ENCODE results near the gene GOLGA3.

GOLGA3 gene

DNA sequence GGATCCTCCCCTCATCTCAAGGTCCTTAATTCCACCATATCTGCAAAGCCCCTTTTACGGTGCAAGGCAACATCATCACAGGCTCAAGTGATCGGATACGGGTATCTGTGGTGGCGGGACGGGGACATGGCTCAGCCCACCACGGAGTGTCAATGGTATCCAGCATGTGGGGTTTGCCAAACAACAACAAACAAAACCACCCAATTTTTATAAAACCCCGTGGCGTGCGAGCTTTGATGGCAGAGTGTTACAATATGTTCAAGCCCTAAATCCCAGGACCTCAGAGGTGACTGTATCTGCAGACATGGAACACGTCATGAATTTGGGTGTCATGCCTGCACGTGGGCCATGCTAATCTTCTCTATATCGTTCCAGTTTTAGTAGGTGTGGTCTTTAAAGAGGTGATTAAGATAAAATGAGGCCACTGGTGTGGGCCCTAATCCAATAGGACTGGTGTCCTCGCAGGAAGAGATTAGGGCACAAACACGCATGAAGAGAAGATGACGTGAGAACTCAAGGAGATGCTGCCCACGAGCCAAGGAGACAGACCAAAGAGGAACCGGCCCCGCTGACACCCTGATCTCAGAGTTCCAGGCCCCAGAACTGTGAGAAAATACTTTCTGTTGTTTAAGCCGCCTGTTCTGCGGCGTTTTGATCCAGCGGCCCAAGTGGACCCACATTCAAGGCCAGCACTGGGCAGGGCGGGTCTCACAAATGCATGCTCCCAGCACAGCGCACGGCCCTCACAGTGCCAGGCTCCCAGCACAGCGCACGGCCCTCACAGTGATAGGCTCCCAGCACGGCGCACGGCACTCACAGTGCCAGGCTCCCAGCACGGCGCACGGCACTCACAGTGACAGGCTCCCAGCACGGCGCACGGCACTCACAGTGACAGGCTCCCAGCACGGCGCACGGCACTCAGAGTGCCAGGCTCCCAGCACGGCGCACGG is 6.7 kb upstream of the GOLGA3 start:
- TF ChIP-seq, protein P1, sequence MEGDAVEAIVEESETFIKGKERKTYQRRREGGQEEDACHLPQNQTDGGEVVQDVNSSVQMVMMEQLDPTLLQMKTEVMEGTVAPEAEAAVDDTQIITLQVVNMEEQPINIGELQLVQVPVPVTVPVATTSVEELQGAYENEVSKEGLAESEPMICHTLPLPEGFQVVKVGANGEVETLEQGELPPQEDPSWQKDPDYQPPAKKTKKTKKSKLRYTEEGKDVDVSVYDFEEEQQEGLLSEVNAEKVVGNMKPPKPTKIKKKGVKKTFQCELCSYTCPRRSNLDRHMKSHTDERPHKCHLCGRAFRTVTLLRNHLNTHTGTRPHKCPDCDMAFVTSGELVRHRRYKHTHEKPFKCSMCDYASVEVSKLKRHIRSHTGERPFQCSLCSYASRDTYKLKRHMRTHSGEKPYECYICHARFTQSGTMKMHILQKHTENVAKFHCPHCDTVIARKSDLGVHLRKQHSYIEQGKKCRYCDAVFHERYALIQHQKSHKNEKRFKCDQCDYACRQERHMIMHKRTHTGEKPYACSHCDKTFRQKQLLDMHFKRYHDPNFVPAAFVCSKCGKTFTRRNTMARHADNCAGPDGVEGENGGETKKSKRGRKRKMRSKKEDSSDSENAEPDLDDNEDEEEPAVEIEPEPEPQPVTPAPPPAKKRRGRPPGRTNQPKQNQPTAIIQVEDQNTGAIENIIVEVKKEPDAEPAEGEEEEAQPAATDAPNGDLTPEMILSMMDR (conservative IDR thresholded peaks at IDR 0.05; ENCODE audit: low read depth, low read length) = no peak
- DNase-seq (ENCODE audit: low read depth) = no peak
- no peak overlapping the region for H3K4me3 ChIP-seq (ENCODE audit: low read length)

DNA sequence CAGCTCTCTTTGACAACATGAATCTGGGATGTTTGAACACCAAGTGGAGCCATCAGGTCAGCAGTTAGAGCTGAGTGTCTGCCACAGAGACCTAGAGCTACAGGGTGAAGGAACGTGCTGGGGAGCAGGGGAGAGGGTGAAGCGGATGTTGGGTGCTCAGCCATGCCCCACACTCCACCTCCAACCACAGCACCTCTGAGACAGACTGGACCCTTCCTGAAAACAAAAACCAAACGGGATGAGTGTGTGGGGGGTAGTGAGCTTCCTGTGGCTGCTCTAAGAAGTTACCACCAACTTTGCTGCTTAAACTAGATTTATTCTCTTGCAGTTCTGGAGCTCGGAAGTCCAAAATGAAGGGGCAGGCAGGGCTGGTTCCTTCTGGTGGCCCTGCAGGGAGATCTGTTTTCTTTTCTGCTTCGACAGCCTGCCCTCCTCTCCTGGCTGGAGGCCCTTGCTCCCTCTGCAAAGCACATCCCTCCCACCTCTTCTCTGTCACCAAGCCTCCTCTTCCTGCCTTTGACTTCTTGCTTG is 5.6 kb upstream of the GOLGA3 start:
- DNase-seq (ENCODE audit: low read depth) = no peak
- TF ChIP-seq, protein P1 (conservative IDR thresholded peaks at IDR 0.05; ENCODE audit: low read depth, low read length) = no peak
- no peak overlapping the region for H3K4me3 ChIP-seq (ENCODE audit: low read length)

DNA sequence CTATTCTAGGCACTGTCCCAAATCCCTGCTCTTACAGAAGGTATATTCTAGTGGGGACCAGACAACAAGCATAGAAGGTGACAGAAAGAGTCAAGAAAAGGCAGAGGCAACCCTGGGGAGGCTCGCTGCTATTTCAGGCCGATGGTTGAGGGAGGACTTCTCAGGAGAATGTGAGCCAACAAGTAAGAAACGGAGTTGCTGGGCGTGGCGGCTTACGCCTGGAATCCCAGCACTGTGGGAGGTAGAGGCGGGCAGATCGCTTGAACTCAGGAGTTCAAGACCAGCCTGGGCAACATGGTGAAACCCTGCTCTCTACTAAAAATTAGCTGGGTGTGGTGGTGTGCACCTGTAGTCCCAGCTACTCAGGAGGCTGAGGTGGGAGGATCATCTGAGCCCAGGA is 4.7 kb upstream of the GOLGA3 start:
- H3K4me3 ChIP-seq (ENCODE audit: low read length) = no peak overlapping the region
- TF ChIP-seq, protein P1 (conservative IDR thresholded peaks at IDR 0.05; ENCODE audit: low read depth, low read length) = no peak
- no peak for DNase-seq (ENCODE audit: low read depth)

DNA sequence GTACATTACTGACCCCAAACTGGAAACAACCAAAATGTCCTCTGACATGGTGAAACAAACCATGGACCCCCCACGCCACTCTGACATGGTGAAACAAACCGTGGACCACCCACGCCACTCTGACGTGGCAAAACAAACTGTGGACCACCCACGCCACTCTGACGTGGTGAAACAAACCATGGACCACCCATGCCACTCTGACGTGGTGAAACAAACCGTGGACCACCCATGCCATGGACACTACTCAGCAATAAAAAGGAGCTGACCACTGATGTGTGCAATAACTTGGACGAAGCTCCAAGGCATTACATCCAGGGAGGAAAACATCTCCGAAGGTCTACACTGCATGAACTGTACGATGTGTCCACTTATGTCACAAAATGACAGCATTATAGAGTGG is 3.1 kb upstream of the GOLGA3 start:
- no peak for DNase-seq (ENCODE audit: low read depth)
- TF ChIP-seq, protein P1 (conservative IDR thresholded peaks at IDR 0.05; ENCODE audit: low read depth, low read length) = no peak
- H3K4me3 ChIP-seq (ENCODE audit: low read length) = no peak overlapping the region

DNA sequence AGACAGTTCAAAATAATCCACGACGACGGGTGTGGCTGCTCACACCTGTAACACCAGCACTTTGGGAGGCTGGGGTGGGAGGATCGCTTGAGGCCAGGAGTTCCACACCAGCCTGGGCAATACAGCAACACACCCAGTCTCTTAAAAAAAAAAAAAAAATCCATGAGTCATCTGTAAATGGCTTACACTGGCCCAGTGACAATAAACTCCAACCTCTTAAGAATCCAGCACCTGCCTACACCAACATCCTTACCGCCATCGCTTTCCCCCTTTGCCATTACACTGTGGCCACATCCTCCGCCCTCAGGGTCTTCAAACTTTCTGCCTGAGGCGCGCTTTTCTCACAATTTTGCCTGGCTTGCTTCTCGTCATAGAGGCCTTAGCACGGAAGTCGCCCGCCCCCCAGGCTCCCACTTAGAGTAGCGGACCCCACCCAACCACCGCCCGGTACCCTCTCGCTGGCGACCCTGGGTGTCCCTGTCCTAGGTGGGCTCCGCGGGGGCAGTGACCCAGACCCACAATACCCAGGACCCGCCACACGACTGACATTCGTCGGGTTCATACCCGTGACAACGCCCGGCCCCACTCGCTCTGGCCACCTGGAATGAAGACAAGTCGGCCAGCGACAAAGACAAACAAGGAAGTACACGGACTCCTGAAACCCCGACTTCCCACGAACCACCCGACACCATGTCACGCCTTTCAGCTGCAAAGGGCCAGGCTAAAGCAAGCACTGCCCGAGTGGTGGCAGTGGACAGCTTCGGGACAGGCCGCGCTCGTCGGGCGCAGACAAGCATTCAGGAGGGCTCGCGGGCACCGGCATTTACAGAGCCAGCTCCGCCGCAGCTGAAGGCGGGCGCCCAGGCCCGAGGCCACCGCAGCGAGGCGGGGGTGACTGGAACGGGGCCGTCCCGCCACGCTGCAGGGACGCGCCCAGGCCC is 636 bp downstream of the GOLGA3 start:
- DNase-seq (ENCODE audit: low read depth) = peak; percentile 29
- TF ChIP-seq, protein P1 (conservative IDR thresholded peaks at IDR 0.05; ENCODE audit: low read depth, low read length) = no peak
- H3K4me3 ChIP-seq (ENCODE audit: low read length) = peak overlapping the region; percentile 95

DNA sequence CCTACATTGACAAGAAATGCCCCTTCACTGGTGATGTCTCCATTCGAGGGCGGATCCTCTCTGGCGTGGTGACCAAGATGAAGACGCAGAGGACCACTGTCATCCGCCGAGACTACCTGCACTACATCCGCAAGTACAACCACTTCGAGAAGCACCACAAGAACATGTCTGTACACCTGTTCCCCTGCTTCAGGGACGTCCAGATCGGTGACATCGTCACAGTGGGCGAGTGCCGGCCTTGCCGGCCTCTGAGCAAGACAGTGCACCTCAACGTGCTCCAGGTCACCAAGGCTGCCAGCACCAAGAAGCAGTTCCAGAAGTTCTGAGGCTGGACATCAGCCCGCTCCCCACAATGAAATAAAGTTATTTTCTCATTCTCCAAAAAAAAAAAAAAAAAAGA is 2.8 kb downstream of the GOLGA3 start:
- TF ChIP-seq, protein P1 (conservative IDR thresholded peaks at IDR 0.05; ENCODE audit: low read depth, low read length) = no peak
- no peak overlapping the region for H3K4me3 ChIP-seq (ENCODE audit: low read length)
- no peak for DNase-seq (ENCODE audit: low read depth)
